ENCODE measurements around the gene DLK2. TPM values are rescaled to one million over a fixed set of nuclear protein-coding genes. Genes with fewer than 3 reads are reported as not detected.

The DLK2 gene
- total and polyA plus RNA-seq, 2 of the 13 experiments (the other 11 are each of a cell fraction or from before 2014, with no cell fraction given), result 1.2 to 3.8 TPM

- TF ChIP-seq ZNF382 (CRISPR knock-in tag; IDR thresholded peaks at IDR 0.05; ENCODE audit: borderline replicate concordance) (no peak), MATR3 (CRISPR knock-in tag; IDR thresholded peaks at IDR 0.05) (no peak), NCOR1 (IDR thresholded peaks at IDR 0.05; ENCODE audit: borderline replicate concordance, low read length) (no peak), ZBTB40 (IDR thresholded peaks at IDR 0.05) (no peak), ZBTB40 (CRISPR knock-in tag; IDR thresholded peaks at IDR 0.05) (no peak), KDM4B (CRISPR knock-in tag; IDR thresholded peaks at IDR 0.05) (no peak), ZNF644 (CRISPR knock-in tag; IDR thresholded peaks at IDR 0.05; ENCODE audit: low read depth) (no peak), HMGXB3 (CRISPR knock-in tag; IDR thresholded peaks at IDR 0.05; ENCODE audit: borderline replicate concordance) (no peak)
- TF ChIP-seq, protein P1, sequence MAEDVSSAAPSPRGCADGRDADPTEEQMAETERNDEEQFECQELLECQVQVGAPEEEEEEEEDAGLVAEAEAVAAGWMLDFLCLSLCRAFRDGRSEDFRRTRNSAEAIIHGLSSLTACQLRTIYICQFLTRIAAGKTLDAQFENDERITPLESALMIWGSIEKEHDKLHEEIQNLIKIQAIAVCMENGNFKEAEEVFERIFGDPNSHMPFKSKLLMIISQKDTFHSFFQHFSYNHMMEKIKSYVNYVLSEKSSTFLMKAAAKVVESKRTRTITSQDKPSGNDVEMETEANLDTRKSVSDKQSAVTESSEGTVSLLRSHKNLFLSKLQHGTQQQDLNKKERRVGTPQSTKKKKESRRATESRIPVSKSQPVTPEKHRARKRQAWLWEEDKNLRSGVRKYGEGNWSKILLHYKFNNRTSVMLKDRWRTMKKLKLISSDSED (CRISPR knock-in tag; IDR thresholded peaks at IDR 0.05), result no peak
- TF ChIP-seq, protein P2, sequence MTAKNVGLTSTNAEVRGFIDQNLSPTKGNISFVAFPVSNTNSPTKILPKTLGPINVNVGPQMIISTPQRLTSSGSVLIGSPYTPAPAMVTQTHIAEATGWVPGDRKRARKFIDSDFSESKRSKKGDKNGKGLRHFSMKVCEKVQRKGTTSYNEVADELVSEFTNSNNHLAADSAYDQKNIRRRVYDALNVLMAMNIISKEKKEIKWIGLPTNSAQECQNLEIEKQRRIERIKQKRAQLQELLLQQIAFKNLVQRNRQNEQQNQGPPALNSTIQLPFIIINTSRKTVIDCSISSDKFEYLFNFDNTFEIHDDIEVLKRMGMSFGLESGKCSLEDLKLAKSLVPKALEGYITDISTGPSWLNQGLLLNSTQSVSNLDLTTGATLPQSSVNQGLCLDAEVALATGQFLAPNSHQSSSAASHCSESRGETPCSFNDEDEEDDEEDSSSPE (CRISPR knock-in tag; IDR thresholded peaks at IDR 0.05), result peak; percentile 88
Observed at GRCh38 chr6:43477235-43478007, 22.1 kb upstream of the DLK2 start, which contains the start of gene TJAP1 (continued).
